ENCODE data around the gene PWWP2A.
A peak's percentile ranks its signal among the peaks of the same experiment; 100 is the strongest.

The PWWP2A gene

DNA sequence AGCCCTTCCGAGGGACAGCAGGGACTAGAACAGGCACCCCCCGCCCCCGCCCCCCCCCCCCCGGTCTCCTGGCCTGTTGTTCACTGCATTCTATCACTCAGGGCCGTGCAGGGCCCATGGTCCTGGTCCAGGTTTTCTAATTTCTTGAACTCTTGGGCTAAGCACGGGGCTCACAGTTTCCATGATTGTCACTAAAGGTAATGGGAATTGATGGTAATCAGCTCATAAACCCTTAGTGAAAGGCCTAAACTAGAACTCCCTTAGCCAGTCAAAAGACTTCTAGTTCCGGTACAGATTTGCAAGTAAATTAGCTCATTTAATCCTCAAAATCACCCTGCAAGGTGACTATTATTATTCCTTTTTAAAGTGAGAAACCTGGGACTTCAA is 14.7 kb upstream of the PWWP2A start:
- TF ChIP-seq, protein P1, sequence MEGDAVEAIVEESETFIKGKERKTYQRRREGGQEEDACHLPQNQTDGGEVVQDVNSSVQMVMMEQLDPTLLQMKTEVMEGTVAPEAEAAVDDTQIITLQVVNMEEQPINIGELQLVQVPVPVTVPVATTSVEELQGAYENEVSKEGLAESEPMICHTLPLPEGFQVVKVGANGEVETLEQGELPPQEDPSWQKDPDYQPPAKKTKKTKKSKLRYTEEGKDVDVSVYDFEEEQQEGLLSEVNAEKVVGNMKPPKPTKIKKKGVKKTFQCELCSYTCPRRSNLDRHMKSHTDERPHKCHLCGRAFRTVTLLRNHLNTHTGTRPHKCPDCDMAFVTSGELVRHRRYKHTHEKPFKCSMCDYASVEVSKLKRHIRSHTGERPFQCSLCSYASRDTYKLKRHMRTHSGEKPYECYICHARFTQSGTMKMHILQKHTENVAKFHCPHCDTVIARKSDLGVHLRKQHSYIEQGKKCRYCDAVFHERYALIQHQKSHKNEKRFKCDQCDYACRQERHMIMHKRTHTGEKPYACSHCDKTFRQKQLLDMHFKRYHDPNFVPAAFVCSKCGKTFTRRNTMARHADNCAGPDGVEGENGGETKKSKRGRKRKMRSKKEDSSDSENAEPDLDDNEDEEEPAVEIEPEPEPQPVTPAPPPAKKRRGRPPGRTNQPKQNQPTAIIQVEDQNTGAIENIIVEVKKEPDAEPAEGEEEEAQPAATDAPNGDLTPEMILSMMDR (IDR thresholded peaks at IDR 0.05; ENCODE audit: low read depth, low read length): no peak
- Histone ChIP-seq H3K9me3 (ENCODE audit: severe bottlenecking) (no peaks in the 10 kb centered on the region), H3K27ac (no peak overlapping the region), H3K36me3 (no peaks in the 10 kb centered on the region), H3K4me3 (ENCODE audit: low read depth, low read length) (no peak overlapping the region), H3K27me3 (ENCODE audit: insufficient read depth, low read depth, severe bottlenecking) (no peaks in the 10 kb centered on the region)
- no peak for DNase-seq

DNA sequence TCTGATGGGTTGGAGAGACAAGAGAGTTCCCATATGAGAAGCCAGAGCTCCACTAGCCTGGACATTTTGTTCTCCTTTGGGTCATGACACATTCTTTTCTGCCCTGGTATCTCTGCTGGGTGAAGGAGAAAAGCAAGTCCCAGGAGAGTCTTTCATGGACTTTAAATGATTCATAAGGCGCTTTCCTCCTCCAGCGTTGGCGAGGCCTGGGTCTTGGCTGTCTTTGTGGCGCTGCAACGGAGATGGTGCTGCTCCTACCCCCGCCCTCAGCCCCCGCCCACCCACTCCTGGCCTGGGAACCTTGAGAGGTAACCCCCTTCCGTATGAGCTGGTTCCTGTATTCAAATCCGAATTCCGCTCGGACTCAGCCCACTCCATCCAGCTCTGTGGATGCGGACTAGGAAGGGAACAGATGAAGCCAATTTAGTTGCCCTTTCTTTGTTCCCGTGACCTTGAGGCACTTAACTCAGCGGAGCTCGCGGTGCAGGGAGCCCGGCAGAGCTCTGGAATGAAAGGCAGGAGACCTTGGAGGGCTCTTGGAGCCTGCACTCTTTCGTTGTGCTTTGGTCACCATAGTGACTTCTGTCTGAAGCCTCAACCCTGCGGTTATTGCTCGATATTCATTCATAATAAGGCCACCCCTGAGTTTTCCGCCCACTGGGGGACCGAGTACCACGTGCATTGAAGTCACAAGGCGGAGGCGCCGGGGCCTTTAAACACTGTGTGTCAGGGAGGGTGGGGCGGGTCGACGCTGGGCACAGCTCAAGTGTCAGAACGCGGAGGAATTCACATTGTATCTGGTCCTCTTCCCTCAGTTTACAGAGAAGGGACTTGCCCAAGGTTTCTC is 14.0 kb upstream of the PWWP2A start:
- TF ChIP-seq, protein P1 (IDR thresholded peaks at IDR 0.05; ENCODE audit: low read depth, low read length): no peak
- Histone ChIP-seq H3K27ac (no peak overlapping the region), H3K4me3 (ENCODE audit: low read depth, low read length) (no peak overlapping the region), H3K9me3 (ENCODE audit: severe bottlenecking) (no peaks in the 10 kb centered on the region), H3K36me3 (no peaks in the 10 kb centered on the region), H3K27me3 (ENCODE audit: insufficient read depth, low read depth, severe bottlenecking) (no peaks in the 10 kb centered on the region)
- no peak for DNase-seq

DNA sequence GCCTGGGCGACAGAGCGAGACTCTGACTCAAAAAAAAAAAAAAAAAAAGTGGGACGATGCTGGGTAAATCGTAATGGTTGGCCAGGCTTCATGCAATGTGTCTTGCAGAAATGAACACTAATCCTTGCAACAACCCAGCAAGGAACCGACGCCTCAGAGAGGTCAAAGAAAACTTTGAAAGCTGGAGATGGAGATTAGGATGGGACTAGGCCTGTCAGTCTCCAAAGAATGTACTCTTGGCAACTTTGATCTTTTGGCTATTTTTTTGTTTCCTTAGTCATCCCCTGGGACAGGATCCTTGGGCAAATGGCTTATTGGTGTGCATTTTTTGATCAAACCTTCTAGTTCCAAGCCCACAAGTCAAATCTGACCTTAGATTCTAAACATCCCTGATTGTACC is 10.6 kb upstream of the PWWP2A start:
- Histone ChIP-seq H3K4me3 (ENCODE audit: low read depth, low read length) (no peak overlapping the region), H3K27me3 (ENCODE audit: insufficient read depth, low read depth, severe bottlenecking) (no peaks in the 10 kb centered on the region), H3K27ac (no peak overlapping the region), H3K36me3 (no peaks in the 10 kb centered on the region), H3K9me3 (ENCODE audit: severe bottlenecking) (no peaks in the 10 kb centered on the region)
- TF ChIP-seq, protein P1 (IDR thresholded peaks at IDR 0.05; ENCODE audit: low read depth, low read length): no peak
- no peak for DNase-seq

DNA sequence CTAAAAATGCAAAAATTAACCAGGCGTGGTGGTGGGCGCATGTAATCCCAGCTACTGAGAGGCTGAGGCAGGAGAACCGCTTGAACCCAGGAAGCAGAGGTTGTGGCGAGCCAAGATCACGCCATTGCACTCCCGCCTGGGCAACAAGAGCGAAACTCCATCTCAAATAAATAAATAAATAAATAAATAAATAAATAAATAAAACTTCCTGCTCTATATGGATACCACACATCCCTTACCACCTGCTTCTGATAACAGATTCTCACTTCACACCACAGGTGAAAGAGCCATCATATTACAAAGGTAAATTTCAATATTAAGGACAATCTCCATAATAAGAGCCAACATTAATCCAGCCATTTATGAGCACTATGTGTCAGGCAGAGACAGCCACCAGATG is 9.4 kb upstream of the PWWP2A start:
- Histone ChIP-seq H3K27me3 (ENCODE audit: insufficient read depth, low read depth, severe bottlenecking) (no peaks in the 10 kb centered on the region), H3K36me3 (no peaks in the 10 kb centered on the region), H3K9me3 (ENCODE audit: severe bottlenecking) (no peaks in the 10 kb centered on the region), H3K4me3 (ENCODE audit: low read depth, low read length) (no peak overlapping the region), H3K27ac (no peak overlapping the region)
- DNase-seq: no peak
- TF ChIP-seq, protein P1 (IDR thresholded peaks at IDR 0.05; ENCODE audit: low read depth, low read length): no peak

DNA sequence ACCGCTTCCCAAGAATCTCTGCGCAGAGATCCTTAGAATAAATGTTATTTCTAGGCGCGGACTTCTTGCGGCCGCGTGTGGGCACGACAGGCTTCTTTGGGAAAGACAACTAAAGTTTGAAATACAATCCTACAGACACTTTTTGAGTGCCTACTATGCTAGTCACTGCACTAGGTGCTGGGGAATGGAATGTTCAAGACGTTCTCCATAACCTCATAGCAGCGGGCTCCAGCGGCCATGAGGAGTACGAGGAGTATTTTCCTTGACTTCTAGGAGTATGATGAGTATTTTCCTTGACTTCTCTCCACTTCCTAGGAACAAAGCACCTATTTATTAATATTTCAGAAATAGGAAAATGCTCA is 636 bp upstream of the PWWP2A start:
- H3K4me3 ChIP-seq (ENCODE audit: low read depth, low read length): peak overlapping the region; percentile 35
- peak overlapping the region; percentile 26; the same call in 1 of the 2 replicates for H3K27ac ChIP-seq
- no peak for DNase-seq
- H3K36me3 ChIP-seq: peaks cover 27% of the 10 kb centered on the region
- H3K9me3 ChIP-seq (ENCODE audit: severe bottlenecking): no peaks in the 10 kb centered on the region
- no peaks in the 10 kb centered on the region for H3K27me3 ChIP-seq (ENCODE audit: insufficient read depth, low read depth, severe bottlenecking)
- TF ChIP-seq, protein P1 (IDR thresholded peaks at IDR 0.05; ENCODE audit: low read depth, low read length): no peak
